Mononuclear cell (primary cell): ENCODE measurements around the gene RBM26. TPM values are rescaled to one million over a fixed set of nuclear protein-coding genes. Genes with fewer than 3 reads are reported as not detected.

ENCODE experiments used
- H3K27me3 ChIP-seq: 2 replicates; pipeline ENCODE4 v1.6.0; 2011; ENCODE audit warnings: low read length, control low read depth; ENCODE audit not compliant: insufficient read depth
- H3K4me1 ChIP-seq: 2 replicates; pipeline ENCODE4 v1.5.1; 2011; ENCODE audit warnings: mild to moderate bottlenecking, low read length, control low read depth; ENCODE audit not compliant: insufficient read depth
- H3K4me3 ChIP-seq: 2 replicates; pipeline ENCODE4 v1.5.1; 2011; ENCODE audit warnings: mild to moderate bottlenecking, low read length, moderate library complexity
- H3K9me3 ChIP-seq: 2 replicates; pipeline ENCODE4 v1.5.1; 2011; ENCODE audit warnings: low read depth, mild to moderate bottlenecking, control low read depth, low read length
- total RNA-seq: library from RNA; depleted of rRNA; stranded (reverse); fragments of >200 nt; gene quantifications from one replicate; pipeline ENCODE4 v1.2.3, GENCODE V29; 2012

Gene RBM26
- total RNA-seq, 1 donor = 92.8 TPM

- no peaks in the 10 kb centered on the region for H3K27me3 ChIP-seq
- no peaks in the 10 kb centered on the region for H3K9me3 ChIP-seq
- peaks cover 29% of the 10 kb centered on the region for H3K4me1 ChIP-seq
- no peak overlapping the region for H3K4me3 ChIP-seq
These were observed 20.4 kb downstream of the RBM26 start for GRCh38 chr13:79385694-79386093.

GRCh38 chr13:79384022-79384610 lies 21.9 kb downstream of the RBM26 start:
- no peaks in the 10 kb centered on the region for H3K9me3 ChIP-seq
- H3K27me3 ChIP-seq = no peaks in the 10 kb centered on the region
- H3K4me3 ChIP-seq = no peak overlapping the region
- H3K4me1 ChIP-seq = peaks cover 26% of the 10 kb centered on the region

GRCh38 chr13:79382545-79383275 lies 23.3 kb downstream of the RBM26 start:
- Histone ChIP-seq H3K27me3 (no peaks in the 10 kb centered on the region), H3K4me1 (peaks cover 26% of the 10 kb centered on the region), H3K9me3 (no peaks in the 10 kb centered on the region), H3K4me3 (no peak overlapping the region)

- Histone ChIP-seq H3K4me3 (no peak overlapping the region), H3K4me1 (peaks cover 23% of the 10 kb centered on the region), H3K9me3 (no peaks in the 10 kb centered on the region), H3K27me3 (no peaks in the 10 kb centered on the region)
These were observed 25.1 kb downstream of the RBM26 start for GRCh38 chr13:79380997-79381396.

GRCh38 chr13:79379274-79379673 lies 26.8 kb downstream of the RBM26 start:
- no peaks in the 10 kb centered on the region for H3K27me3 ChIP-seq
- H3K9me3 ChIP-seq = no peaks in the 10 kb centered on the region
- H3K4me1 ChIP-seq = peaks cover 15% of the 10 kb centered on the region
- H3K4me3 ChIP-seq = no peak overlapping the region

- Histone ChIP-seq H3K9me3 (no peaks in the 10 kb centered on the region), H3K4me3 (no peak overlapping the region), H3K4me1 (no peaks in the 10 kb centered on the region), H3K27me3 (no peaks in the 10 kb centered on the region)
These were observed 29.2 kb downstream of the RBM26 start for GRCh38 chr13:79376843-79377242.

GRCh38 chr13:79374578-79374977 lies 31.5 kb downstream of the RBM26 start:
- H3K4me3 ChIP-seq = no peak overlapping the region
- H3K27me3 ChIP-seq = no peaks in the 10 kb centered on the region
- H3K9me3 ChIP-seq = no peaks in the 10 kb centered on the region
- no peaks in the 10 kb centered on the region for H3K4me1 ChIP-seq

- Histone ChIP-seq H3K4me3 (no peak overlapping the region), H3K4me1 (no peaks in the 10 kb centered on the region), H3K27me3 (no peaks in the 10 kb centered on the region), H3K9me3 (no peaks in the 10 kb centered on the region)
These were observed 32.1 kb downstream of the RBM26 start for GRCh38 chr13:79373916-79374315.

- Histone ChIP-seq H3K9me3 (no peaks in the 10 kb centered on the region), H3K4me3 (no peak overlapping the region), H3K27me3 (no peaks in the 10 kb centered on the region), H3K4me1 (no peaks in the 10 kb centered on the region)
These were observed 36.8 kb downstream of the RBM26 start for GRCh38 chr13:79369226-79369625.

- no peaks in the 10 kb centered on the region for H3K9me3 ChIP-seq
- no peaks in the 10 kb centered on the region for H3K27me3 ChIP-seq
- no peak overlapping the region for H3K4me3 ChIP-seq
- H3K4me1 ChIP-seq = no peaks in the 10 kb centered on the region
These were observed 40.1 kb downstream of the RBM26 start for GRCh38 chr13:79365981-79366380.

GRCh38 chr13:79361299-79361698 lies 44.8 kb downstream of the RBM26 start:
- no peaks in the 10 kb centered on the region for H3K9me3 ChIP-seq
- no peaks in the 10 kb centered on the region for H3K27me3 ChIP-seq
- no peaks in the 10 kb centered on the region for H3K4me1 ChIP-seq
- H3K4me3 ChIP-seq = no peak overlapping the region

- Histone ChIP-seq H3K27me3 (no peaks in the 10 kb centered on the region), H3K9me3 (no peaks in the 10 kb centered on the region), H3K4me1 (no peaks in the 10 kb centered on the region), H3K4me3 (no peak overlapping the region)
These were observed 46.0 kb downstream of the RBM26 start for GRCh38 chr13:79360095-79360494.

- Histone ChIP-seq H3K4me3 (no peak overlapping the region), H3K9me3 (no peaks in the 10 kb centered on the region), H3K4me1 (no peaks in the 10 kb centered on the region), H3K27me3 (no peaks in the 10 kb centered on the region)
These were observed 47.0 kb downstream of the RBM26 start for GRCh38 chr13:79359064-79359463.

GRCh38 chr13:79354285-79354684 lies 51.8 kb downstream of the RBM26 start:
- H3K4me3 ChIP-seq = no peak overlapping the region
- H3K9me3 ChIP-seq = no peaks in the 10 kb centered on the region
- no peaks in the 10 kb centered on the region for H3K4me1 ChIP-seq
- no peaks in the 10 kb centered on the region for H3K27me3 ChIP-seq

GRCh38 chr13:79353693-79354092 lies 52.4 kb downstream of the RBM26 start:
- H3K4me3 ChIP-seq = no peak overlapping the region
- H3K9me3 ChIP-seq = no peaks in the 10 kb centered on the region
- H3K27me3 ChIP-seq = no peaks in the 10 kb centered on the region
- no peaks in the 10 kb centered on the region for H3K4me1 ChIP-seq

GRCh38 chr13:79352107-79352506 lies 53.9 kb downstream of the RBM26 start:
- Histone ChIP-seq H3K4me3 (no peak overlapping the region), H3K27me3 (no peaks in the 10 kb centered on the region), H3K9me3 (no peaks in the 10 kb centered on the region), H3K4me1 (no peaks in the 10 kb centered on the region)
